Cardiac muscle cell (in vitro differentiated cells and primary cell): ENCODE measurements around the gene RHEX. TPM values are rescaled to one million over a fixed set of nuclear protein-coding genes. Genes with fewer than 3 reads are reported as not detected.

Experiments
- DNase-seq, 2 donors: peaks; one replicate each; pipeline versions ENCODE4 v3.0.0 to v3.0.0-alpha.2; 2010 to 2017; ENCODE audit warnings: low read depth in 1 of 2, low spot score in 1 of 2
- H3K27ac ChIP-seq: fragments of 200-600 bp; sonication (generic); 2 replicates; pipeline ENCODE4 v1.5.1; 2016
- H3K27me3 ChIP-seq: fragments of 200-600 bp; sonication (generic); 2 replicates; pipeline ENCODE4 v1.6.0; 2016; ENCODE audit warnings: control low read depth
- H3K36me3 ChIP-seq: fragments of 200-600 bp; sonication (generic); 2 replicates; pipeline ENCODE4 v1.5.1; 2016; ENCODE audit warnings: control low read depth
- H3K4me1 ChIP-seq: fragments of 200-600 bp; sonication (generic); 2 replicates; pipeline ENCODE4 v1.8.1; 2017; ENCODE audit warnings: low read depth, mild to moderate bottlenecking, mixed run types
- H3K4me3 ChIP-seq: fragments of 200-600 bp; sonication (generic); 2 replicates; pipeline ENCODE4 v1.5.1; 2016; ENCODE audit warnings: mild to moderate bottlenecking
- H3K9me3 ChIP-seq: fragments of 200-600 bp; sonication (generic); 2 replicates; pipeline ENCODE4 v1.5.1; 2017; ENCODE audit warnings: low read depth, mild to moderate bottlenecking, control low read depth
- polyA plus RNA-seq: library from polyadenylated mRNA; unstranded; fragments of >200 nt; fragmentation: Nextera tagmentation; extraction: Ambion mirVana; gene quantifications from 2 replicates; pipeline ENCODE4 v1.2.1, GENCODE V29; 2016
- total RNA-seq: library from RNA; depleted of rRNA; stranded (reverse); fragments of >200 nt; gene quantifications from 2 replicates; pipeline ENCODE4 v1.2.3, GENCODE V29; 2016
- TF ChIP-seq, protein P1 (sequence below): IDR thresholded peaks from 2 replicates; pipeline ENCODE4 v1.5.1; 2012; ENCODE audit warnings: low read depth, mild to moderate bottlenecking, low read length

Gene RHEX
- total and polyA plus RNA-seq, 2 experiments from 2014 or later: 7.3 to 16.2 TPM

DNA sequence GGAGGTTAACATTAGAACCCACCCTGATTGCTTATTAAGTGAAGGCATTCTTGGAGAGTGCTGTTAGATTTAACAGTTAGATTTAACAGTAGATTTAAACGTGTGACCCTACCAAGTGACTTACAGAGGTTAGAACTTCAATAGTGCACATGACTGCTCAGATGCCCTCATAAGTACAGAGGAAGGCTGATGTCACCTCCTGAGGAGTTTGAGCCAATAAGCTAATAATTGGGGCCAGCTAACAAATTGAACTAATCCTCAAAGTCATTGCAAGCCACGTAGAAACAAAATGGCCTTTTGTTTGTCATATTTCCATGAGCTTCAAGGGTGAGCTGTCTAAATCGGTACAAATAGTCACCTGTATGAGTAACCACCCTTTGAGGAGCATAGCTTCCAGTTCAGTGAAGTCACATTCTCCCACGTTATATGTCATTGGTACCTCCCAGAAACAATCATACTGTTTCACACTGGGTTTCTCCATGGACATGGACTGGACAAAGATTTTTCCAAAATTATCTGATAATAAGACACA lies 52.6 kb downstream of the RHEX start:
- Histone ChIP-seq H3K36me3 (no peaks in the 10 kb centered on the region), H3K4me3 (no peak overlapping the region), H3K9me3 (no peaks in the 10 kb centered on the region), H3K4me1 (peaks cover 40% of the 10 kb centered on the region), H3K27ac (peak overlapping the region; percentile 68), H3K27me3 (no peaks in the 10 kb centered on the region)
- no peak for DNase-seq
- TF ChIP-seq, protein P1, sequence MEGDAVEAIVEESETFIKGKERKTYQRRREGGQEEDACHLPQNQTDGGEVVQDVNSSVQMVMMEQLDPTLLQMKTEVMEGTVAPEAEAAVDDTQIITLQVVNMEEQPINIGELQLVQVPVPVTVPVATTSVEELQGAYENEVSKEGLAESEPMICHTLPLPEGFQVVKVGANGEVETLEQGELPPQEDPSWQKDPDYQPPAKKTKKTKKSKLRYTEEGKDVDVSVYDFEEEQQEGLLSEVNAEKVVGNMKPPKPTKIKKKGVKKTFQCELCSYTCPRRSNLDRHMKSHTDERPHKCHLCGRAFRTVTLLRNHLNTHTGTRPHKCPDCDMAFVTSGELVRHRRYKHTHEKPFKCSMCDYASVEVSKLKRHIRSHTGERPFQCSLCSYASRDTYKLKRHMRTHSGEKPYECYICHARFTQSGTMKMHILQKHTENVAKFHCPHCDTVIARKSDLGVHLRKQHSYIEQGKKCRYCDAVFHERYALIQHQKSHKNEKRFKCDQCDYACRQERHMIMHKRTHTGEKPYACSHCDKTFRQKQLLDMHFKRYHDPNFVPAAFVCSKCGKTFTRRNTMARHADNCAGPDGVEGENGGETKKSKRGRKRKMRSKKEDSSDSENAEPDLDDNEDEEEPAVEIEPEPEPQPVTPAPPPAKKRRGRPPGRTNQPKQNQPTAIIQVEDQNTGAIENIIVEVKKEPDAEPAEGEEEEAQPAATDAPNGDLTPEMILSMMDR: no peak

DNA sequence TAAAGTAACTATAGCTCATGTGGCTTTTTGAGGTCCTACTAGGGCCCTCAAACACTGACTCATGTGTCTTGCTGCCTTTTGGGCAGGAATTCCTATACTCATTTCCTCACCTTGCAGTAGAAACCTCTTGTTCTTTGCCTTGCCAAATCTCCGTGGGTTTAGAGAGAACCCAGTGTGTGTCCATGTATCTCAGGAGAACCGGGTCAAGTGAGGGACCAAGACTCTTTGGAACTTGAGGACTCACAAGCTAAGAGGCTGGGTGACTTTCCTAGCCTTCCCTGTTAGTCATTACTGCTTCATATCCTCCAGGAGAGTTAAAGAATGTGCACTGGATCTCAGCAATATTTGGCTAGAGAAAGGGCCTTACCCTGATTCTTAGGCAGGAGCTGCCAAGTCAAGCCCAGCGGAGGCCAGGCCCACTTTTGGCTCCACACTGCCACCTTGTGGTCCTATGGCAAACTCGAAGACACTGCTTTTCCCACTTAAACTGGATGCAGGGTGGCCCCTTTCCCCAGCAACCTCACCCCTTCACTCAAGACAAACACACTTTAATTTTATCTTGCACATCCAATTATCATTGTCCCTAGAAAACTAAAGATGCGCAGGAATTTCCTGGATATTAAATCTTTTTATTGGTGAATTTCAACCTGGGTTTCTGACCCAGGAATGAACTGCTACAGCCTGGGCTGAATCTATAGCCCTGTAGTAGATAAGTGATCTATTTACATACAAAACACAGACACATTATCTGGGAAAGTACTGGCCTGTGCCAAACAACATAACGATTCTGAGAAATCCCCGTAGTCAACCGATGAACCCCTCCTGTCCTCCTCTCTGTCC lies 53.6 kb downstream of the RHEX start:
- TF ChIP-seq, protein P1: peak; percentile 87

DNA sequence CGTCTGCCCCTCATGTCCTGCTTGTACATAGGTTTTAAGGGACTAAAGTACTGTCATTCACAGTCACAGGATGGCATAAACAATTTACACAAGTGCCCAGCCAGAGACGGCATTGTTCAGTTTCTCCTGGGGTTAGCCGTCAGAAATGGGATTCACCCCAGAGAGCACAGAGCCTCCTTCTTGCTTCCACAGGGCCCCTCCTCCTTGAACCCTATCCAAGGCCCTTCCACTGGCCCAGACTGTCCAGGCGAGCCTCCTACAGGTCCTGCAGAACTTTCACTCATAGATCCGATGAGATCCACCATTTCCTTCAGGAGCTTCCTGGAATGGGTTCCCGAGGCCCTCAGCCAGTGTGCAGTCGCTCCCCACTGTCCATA lies 54.2 kb downstream of the RHEX start:
- no peaks in the 10 kb centered on the region for H3K9me3 ChIP-seq
- TF ChIP-seq, protein P1: no peak
- no peak for DNase-seq
- no peaks in the 10 kb centered on the region for H3K27me3 ChIP-seq
- no peaks in the 10 kb centered on the region for H3K36me3 ChIP-seq
- H3K27ac ChIP-seq: no peak overlapping the region
- peaks cover 24% of the 10 kb centered on the region for H3K4me1 ChIP-seq
- no peak overlapping the region for H3K4me3 ChIP-seq

More for the DNA sequence above, 53.6 kb downstream of the RHEX start:
- Histone ChIP-seq H3K27ac (peak overlapping the region; percentile 68), H3K4me3 (no peak overlapping the region), H3K27me3 (no peaks in the 10 kb centered on the region), H3K4me1 (peaks cover 30% of the 10 kb centered on the region), H3K36me3 (no peaks in the 10 kb centered on the region), H3K9me3 (no peaks in the 10 kb centered on the region)
- DNase-seq: peak; percentile 87 to 90

DNA sequence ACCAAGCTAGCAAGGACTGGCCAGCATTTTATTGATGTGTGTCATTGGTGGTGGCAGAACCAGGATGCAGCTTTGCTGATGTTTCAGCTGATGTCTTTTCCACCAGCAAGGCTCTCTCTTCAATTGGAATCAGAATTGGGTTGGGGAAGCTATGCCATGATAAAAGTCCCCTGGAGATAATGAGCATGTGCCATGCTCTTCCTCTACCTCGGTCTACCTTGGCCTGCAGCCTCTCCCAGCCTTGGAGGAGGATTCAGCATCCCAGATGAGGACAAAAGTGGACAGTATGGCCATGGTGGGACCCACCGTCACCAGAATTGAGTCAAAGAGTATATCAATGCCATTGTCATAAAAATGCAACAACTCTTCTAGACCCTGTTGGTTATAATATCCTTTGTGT lies 55.7 kb downstream of the RHEX start:
- TF ChIP-seq, protein P1: no peak
- no peaks in the 10 kb centered on the region for H3K27me3 ChIP-seq
- H3K4me3 ChIP-seq: no peak overlapping the region
- no peaks in the 10 kb centered on the region for H3K36me3 ChIP-seq
- DNase-seq: no peak
- H3K4me1 ChIP-seq: peaks cover 17% of the 10 kb centered on the region
- no peak overlapping the region for H3K27ac ChIP-seq
- no peaks in the 10 kb centered on the region for H3K9me3 ChIP-seq

DNA sequence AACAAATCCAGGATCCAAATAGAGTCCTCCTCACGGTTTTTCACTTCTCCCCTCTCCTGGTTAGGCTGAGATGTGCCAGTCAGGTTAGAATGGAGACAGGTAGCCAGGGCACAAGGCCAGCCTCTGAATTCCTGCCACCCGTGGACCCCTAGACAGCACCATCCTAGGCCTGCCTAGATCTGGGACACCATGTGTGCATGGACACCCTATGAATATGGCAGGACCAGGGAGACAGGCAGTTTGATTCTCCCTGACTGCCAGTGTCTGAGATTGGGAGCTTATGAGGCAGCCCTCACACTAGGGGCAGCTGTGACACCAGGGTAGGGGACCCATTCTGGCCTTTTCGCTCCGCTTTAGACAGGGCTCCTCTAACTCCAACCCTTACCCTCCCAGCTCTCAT lies 56.7 kb downstream of the RHEX start:
- no peak for DNase-seq
- Histone ChIP-seq H3K9me3 (no peaks in the 10 kb centered on the region), H3K4me3 (no peak overlapping the region), H3K4me1 (peaks cover 18% of the 10 kb centered on the region), H3K27ac (no peak overlapping the region), H3K36me3 (no peaks in the 10 kb centered on the region), H3K27me3 (no peaks in the 10 kb centered on the region)
- TF ChIP-seq, protein P1: no peak
